HepG2 (cell line): ENCODE results near the gene PPEF2. TPM values are rescaled to one million over a fixed set of nuclear protein-coding genes. Genes with fewer than 3 reads are reported as not detected.
A peak's percentile ranks its signal among the peaks of the same experiment; 100 is the strongest.

Source experiments
- ATAC-seq: fragments of 200-7000 bp; cut with Tn5 transposase; 3 replicates; pipeline ENCODE4 v1.9.1; 2020; ENCODE audit warnings: mild to moderate bottlenecking, moderate library complexity
- BruUV-seq: library from RNA; stranded (reverse); fragments of 400-500 nt; replicated peaks from 2 replicates; lab custom pipeline; 2021; lab: Mats Ljungman, UMichigan
- CTCF ChIA-PET: fragments of 300-600 bp; formaldehyde crosslinking; extraction: SDS; loops from one replicate; lab custom pipeline; 2021; ENCODE audit warnings: low total read pairs, inconsistent platforms, low intra/inter-chr PET ratio; lab: Yijun Ruan, JAX
- POLR2A ChIA-PET: fragments of 350-600 bp; sonication (Branson Sonifier 250); formaldehyde crosslinking; loops from one replicate; lab custom pipeline; 2020; ENCODE audit warnings: antibody characterized with exemption, inconsistent platforms; lab: Yijun Ruan, JAX
- DNase-seq: peaks from one replicate; pipeline ENCODE4 v3.0.0-alpha.2; 2015; ENCODE audit warnings: low spot score
- FAIRE-seq: peaks from 3 replicates; lab custom pipeline; 2011; peaks lifted over from hg19 to GRCh38; lab: Jason Lieb, UNC
- H2AFZ ChIP-seq: one replicate; pipeline ENCODE4 v1.6.1; 2011; ENCODE audit warnings: low read length, inconsistent platforms
- H3K27ac ChIP-seq: fragments of 300-600 bp; 3 replicates; pipeline ENCODE4 v1.8.0; 2011; ENCODE audit warnings: mixed run types, mild to moderate bottlenecking, mixed read lengths, low read length, inconsistent platforms; ENCODE audit not compliant: insufficient read depth; ENCODE audit errors: extremely low read length
- H3K27me3 ChIP-seq, 2 experiments: fragments of 200-600 bp in 1 of 2; 2 replicates in 1 of 2; 3 replicates in 1 of 2; pipeline versions ENCODE4 v1.6.0 to v1.8.0; 2011; ENCODE audit warnings: low read length in 2 of 2, mild to moderate bottlenecking in 2 of 2, moderate library complexity in 2 of 2, inconsistent platforms in 1 of 2; ENCODE audit not compliant: insufficient read depth in 2 of 2, control insufficient read depth in 1 of 2
- H3K36me3 ChIP-seq, 2 experiments: fragments of 200-600 bp in 1 of 2; replicated peaks in 1 of 2; 2 replicates in 1 of 2; 3 replicates in 1 of 2; pipeline versions ENCODE4 v1.5.1 to v1.8.0; 2011; ENCODE audit warnings: low read length in 2 of 2, inconsistent platforms in 1 of 2; ENCODE audit not compliant: insufficient read depth in 2 of 2, control insufficient read depth in 1 of 2
- H3K4me1 ChIP-seq: 2 replicates; pipeline ENCODE4 v1.5.1; 2012; ENCODE audit warnings: low read length, inconsistent platforms; ENCODE audit not compliant: insufficient read depth
- H3K4me2 ChIP-seq: 2 replicates; pipeline ENCODE4 v1.6.0; 2011; ENCODE audit warnings: low read depth, low read length, inconsistent platforms
- H3K4me3 ChIP-seq, 3 experiments: fragments of 200-600 bp in 1 of 3; sonication (generic), shearing (Covaris generic) in 1 of 3; replicated peaks in 1 of 3; 2 replicates each; pipeline ENCODE4 v1.5.1; 2011 to 2016; ENCODE audit warnings: low read length in 3 of 3, inconsistent platforms in 2 of 3, low read depth in 2 of 3, mild to moderate bottlenecking in 2 of 3, control low read depth in 1 of 3, mixed read lengths in 1 of 3; ENCODE audit not compliant: insufficient read depth in 1 of 3
- H3K79me2 ChIP-seq: one replicate; pipeline ENCODE4 v1.6.1; 2011; ENCODE audit warnings: low read length, inconsistent platforms; ENCODE audit not compliant: insufficient read depth
- H3K9ac ChIP-seq: 2 replicates; pipeline ENCODE4 v1.6.0; 2011; ENCODE audit warnings: mild to moderate bottlenecking, low read depth, low read length, inconsistent platforms; ENCODE audit not compliant: insufficient read depth
- H3K9me3 ChIP-seq: 2 replicates; pipeline ENCODE4 v1.5.1; 2012; ENCODE audit warnings: mild to moderate bottlenecking, low read length
- H4K20me1 ChIP-seq: 2 replicates; pipeline ENCODE4 v1.6.0; 2011; ENCODE audit warnings: inconsistent platforms, mild to moderate bottlenecking, low read length, moderate library complexity; ENCODE audit not compliant: insufficient read depth
- SRF ChIP-seq: IDR thresholded peaks from 2 replicates; pipeline ENCODE4 v1.6.1; 2011; ENCODE audit warnings: mild to moderate bottlenecking, low read depth, low read length, moderate library complexity
- ZNF121 ChIP-seq: sonication (generic); formaldehyde crosslinking; IDR thresholded peaks from 2 replicates; pipeline ENCODE4 v1.5.0; 2020; ENCODE audit warnings: mild to moderate bottlenecking, missing genetic modification reagents
- ZNF253 ChIP-seq: sonication (generic); formaldehyde crosslinking; IDR thresholded peaks from 2 replicates; pipeline ENCODE4 v1.8.0; 2022; ENCODE audit warnings: mild to moderate bottlenecking, missing genetic modification reagents, borderline replicate concordance
- WGBS: methylation state at CpG from one replicate; pipeline ENCODE4 v1.1.6; 2017; ENCODE audit warnings: low lambda C conversion rate; 5-methylcytosine and 5-hydroxymethylcytosine counted together
- in situ Hi-C: cut with HindIII; loops from 2 replicates; pipeline ENCODE4 v1.10.0; 2017; ENCODE audit warnings: low pct_unique_long_range_greater_than_20kb; ENCODE audit not compliant: extremely low pct_ligation_motif_present
- intact Hi-C: fragments of 100-400 bp; cut with micrococcal nuclease; formaldehyde crosslinking; loops from one replicate; pipeline ENCODE4 v1.10.0; 2022; ENCODE audit not compliant: unreplicated experiment
- polyA plus RNA-seq, 8 experiments: library from polyadenylated mRNA; depleted of rRNA in 3 of 8; stranded (reverse) in 7 of 8; unstranded in 1 of 8; fragments of >200 nt; fragmentation: Illumina TruSeq in 4 of 8; extraction: Trizol in 4 of 8; gene quantifications; 2 replicates each; pipeline versions ENCODE4 v1.2.1 to v1.2.3, GENCODE V29; 2011 to 2016; ENCODE audit warnings: low read depth in 4 of 8, missing spikeins in 1 of 8, mixed read lengths in 1 of 8; ENCODE audit not compliant: insufficient read depth in 1 of 8
- total RNA-seq, 5 experiments: library from RNA; depleted of rRNA; stranded (reverse); fragments of >200 nt; fragmentation: Illumina TruSeq; extraction: Trizol; gene quantifications; 2 replicates each; pipeline ENCODE4 v1.2.3, GENCODE V29; 2016; ENCODE audit warnings: low read depth in 1 of 5

PPEF2 gene
- total and polyA plus RNA-seq, 2 of the 13 experiments (the other 11 are each of a cell fraction or from before 2014, with no cell fraction given), result 0.01 TPM; not detected in 1

DNA sequence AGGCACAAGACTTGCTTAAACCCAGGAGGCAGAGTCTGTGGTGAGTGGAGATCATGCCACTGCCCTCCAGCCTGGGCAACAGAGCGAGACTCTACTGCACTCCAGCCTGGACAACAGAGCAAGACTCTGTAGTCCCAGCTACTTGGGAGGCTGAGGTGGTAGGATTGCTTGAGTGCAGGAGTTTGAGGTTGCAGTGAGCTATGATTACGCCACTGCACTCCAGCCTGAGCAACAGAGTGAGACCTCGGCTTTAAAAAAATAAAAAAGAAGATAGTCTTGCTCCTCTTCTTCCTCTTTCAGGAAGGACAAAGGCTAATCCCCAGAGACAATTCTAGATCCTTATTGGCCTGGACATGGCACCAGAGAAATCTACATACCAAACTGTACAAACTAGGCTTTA, 5.7 kb upstream of the PPEF2 start:
- H3K36me3 ChIP-seq, result no peaks in the 10 kb centered on the region
- H3K27me3 ChIP-seq, result no peaks in the 10 kb centered on the region
- ChIA-PET CTCF (no interaction called here), POLR2A (no interaction called here)
- no peak overlapping the region for H3K4me3 ChIP-seq
- no peak for FAIRE-seq
- H3K9ac ChIP-seq, result no peak overlapping the region
- TF ChIP-seq ZNF253 (no peak), ZNF121 (peak; percentile 75)
- no peak overlapping the region for H3K27ac ChIP-seq
- intact Hi-C loops (no loop called here), in situ Hi-C loops (no loop called here)
- H2AFZ ChIP-seq, result no peak overlapping the region
- 49% methylated on average over 3 of the region's 3 CpGs for WGBS
- H3K79me2 ChIP-seq, result no peaks in the 10 kb centered on the region
- no peak for DNase-seq
- H3K4me2 ChIP-seq, result 0 out of 2 replicates have a peak overlapping the region, but pooled peaks have one; percentile 32
- peaks cover 13% of the 10 kb centered on the region for H3K9me3 ChIP-seq
- no peak for ATAC-seq
- no peaks in the 10 kb centered on the region for H4K20me1 ChIP-seq
- no peaks in the 10 kb centered on the region for H3K4me1 ChIP-seq
- BruUV-seq, result no TSS peak

DNA sequence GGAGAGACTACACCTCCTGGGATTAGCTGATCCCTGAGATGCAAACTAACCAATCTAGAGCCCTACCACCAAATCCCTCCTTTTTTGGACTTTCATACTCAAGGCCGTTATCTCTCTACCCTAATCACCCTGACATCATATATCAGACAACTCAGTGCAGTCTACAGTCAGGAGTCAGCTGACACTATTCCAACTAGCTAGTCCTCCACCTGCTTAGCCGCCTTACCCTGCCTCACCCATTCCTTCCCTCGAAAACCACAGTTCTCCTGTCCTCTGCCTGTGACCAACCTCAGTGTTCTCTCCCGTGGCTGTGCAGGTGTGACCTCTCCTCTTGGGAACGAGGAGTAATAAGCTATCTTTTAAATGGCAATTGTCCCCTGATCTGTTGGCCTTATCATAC, 1.8 kb upstream of the PPEF2 start:
- no peak overlapping the region for H3K4me2 ChIP-seq
- no peak overlapping the region for H3K27ac ChIP-seq
- DNase-seq (no peak), FAIRE-seq (no peak), ATAC-seq (peak; percentile 36; the same call in 1 of the 3 replicates)
- no peaks in the 10 kb centered on the region for H3K79me2 ChIP-seq
- intact Hi-C loops, result no loop called here
- ChIA-PET POLR2A (no interaction called here), CTCF (no interaction called here)
- no peaks in the 10 kb centered on the region for H3K27me3 ChIP-seq
- H2AFZ ChIP-seq, result no peak overlapping the region
- no peaks in the 10 kb centered on the region for H3K36me3 ChIP-seq
- WGBS, result 24% methylated on average over 5 of the region's 5 CpGs
- H3K9ac ChIP-seq, result no peak overlapping the region
- in situ Hi-C loops, result no loop called here
- H4K20me1 ChIP-seq, result no peaks in the 10 kb centered on the region
- H3K9me3 ChIP-seq, result no peaks in the 10 kb centered on the region
- no peak for TF ChIP-seq SRF
- no peak overlapping the region for H3K4me3 ChIP-seq
- no peaks in the 10 kb centered on the region for H3K4me1 ChIP-seq
- no TSS peak for BruUV-seq
